ENCODE results near the gene SCTR.
A peak's percentile ranks its signal among the peaks of the same experiment; 100 is the strongest.

SCTR gene

DNA sequence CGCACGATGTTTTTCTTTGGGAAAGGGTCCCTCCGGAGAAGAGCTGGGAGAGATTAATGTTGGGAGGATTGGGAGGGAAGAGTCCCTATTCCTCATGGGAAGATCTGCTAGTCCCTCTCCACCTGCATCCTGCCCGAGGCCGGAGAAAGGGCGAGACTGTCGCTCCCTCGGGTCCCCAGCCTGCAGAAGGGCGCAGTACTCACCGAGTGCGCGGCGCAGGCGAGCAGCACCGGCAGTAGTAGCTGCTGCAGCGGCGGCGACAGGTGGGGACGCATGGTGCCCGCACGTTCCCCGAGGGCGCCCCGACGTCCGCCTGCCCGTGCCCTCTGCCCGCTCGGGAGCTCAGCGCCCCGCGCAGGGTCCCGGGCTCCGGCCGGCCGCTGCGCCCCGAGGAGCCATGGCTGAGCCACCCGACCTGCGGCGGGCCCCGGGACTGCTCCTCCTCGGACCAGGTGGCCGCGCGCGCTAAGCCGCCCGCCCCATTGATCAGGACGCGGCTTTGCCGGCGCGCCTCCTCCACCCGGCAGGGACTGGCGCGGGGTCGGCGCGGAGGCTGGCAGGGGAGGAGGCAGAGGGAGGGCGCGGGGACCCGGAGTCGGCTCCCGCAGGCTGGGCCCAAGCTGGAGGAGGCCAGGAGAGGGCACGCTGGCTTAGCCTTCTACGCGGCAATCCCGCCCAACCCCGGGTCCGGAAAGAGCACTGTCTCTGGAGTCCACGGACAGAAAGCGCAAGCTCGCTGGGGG lies at the start of gene SCTR:
SCTR (minus strand) TSS at position 532 of the 743 bp plus-strand sequence; CDS start at position 275, 257 bp downstream.
- DNase-seq (ENCODE audit: low read depth): no peak

DNA sequence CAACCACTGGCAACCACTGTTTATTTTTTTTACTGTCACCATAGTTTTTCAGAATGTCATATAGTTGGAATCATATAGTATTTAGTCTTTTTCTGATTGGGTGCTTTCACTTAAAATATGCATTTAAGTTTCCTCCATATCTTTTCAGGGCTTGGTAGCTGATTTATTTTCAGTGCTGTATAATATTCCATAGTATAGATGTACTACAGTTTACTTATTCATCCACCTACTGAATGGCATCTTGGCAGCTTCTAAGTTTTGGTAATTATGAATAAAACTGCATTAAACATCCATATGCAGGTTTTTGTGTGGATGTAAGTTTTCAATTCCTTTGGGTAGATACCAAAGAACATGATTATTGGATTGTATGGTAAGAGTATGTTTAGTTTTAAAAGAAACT lies 43.0 kb upstream of the SCTR start:
- no peak for DNase-seq (ENCODE audit: low read depth)

- DNase-seq (ENCODE audit: low read depth): no peak
Observed at GRCh38 chr2:119565481-119565880, 41.2 kb upstream of the SCTR start.

DNA sequence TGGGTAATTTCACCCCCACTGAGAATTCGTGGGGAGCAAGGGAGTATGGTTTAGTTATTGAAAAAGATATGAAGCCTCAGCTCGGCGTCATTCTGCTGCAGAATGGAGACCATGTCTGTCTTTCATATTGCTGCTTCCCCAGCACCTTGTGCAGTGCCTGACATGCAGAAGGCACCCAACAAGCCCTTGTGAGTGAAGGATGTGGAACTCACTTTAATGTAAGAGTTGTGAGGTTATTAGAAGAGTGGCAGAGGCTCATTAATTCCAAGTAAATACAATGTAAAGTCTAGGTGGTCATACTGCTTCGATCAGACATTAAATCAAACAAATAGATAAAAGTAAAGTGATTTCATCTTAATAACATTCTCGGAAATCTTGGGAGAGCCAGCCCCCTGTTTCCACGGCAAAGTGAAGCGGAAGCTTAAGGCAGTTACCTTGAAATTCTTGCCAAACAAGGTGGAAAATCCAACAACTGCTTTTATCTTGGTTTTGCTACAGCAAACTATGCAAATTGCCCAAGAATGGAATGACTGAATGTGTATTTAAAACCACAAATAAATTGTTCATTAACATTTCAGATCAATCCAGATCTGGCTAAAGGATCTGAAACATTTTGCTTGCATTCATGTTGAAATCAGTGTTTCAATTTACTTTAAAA lies 29.5 kb upstream of the SCTR start:
- DNase-seq (ENCODE audit: low read depth): no peak

GRCh38 chr2:119552902-119553301 lies 28.6 kb upstream of the SCTR start:
- DNase-seq (ENCODE audit: low read depth): no peak

DNA sequence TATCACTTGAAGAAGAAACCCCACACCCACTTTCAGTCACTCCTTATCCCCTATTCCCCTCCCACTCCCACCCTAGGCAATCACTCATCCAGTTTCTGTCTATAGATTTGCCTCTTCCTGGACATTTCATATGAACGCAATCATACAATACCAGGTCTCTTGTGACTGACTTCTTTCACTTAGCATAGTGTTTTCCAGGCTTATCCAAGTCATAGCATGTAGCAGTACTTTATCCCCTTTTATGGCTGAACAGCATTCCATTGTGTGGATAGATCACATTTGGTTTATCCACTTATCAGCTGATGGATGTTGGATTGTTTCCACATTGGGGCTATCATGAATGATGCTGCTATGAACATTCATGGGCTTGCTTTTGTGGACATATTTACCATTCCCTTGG lies 26.6 kb upstream of the SCTR start:
- DNase-seq (ENCODE audit: low read depth): no peak

DNA sequence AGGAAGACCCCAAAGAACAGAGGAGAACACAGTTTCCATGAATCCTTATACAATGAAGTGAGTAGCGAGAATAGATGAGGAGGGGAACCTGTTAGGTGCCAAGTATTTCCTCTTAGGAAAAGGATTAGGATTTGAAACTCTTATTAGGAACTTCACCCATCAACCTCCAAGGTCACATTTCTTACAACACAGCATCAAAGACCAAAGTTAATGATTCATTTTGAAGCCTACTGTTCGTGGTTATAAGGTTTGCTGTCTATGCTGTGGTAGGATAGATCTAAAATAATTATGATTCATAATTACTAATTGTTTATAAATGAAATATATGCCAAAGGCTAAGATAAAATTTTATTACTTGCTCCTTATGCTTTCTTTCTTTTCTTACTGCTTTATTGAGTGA lies 26.1 kb upstream of the SCTR start:
- no peak for DNase-seq (ENCODE audit: low read depth)

DNA sequence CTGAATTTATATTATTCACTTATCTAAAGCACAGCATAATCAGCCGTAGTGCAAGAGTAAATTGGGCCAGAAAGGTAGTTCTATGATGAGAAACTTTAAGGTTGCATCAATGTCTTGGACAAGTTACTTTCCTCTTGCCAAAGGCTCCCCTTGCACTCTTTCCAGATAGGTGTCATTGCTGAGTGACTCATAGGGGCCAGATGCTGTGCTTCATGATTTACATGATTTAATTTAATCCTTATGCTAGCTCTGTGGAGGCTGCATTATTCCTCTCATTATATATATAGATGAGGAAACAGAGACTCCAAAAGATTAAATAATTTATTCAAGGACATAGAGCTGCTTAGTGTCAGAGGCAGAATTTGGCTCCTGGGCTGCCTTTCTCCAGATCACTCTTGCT lies 25.0 kb upstream of the SCTR start:
- DNase-seq (ENCODE audit: low read depth): no peak

- DNase-seq (ENCODE audit: low read depth): no peak
Observed at GRCh38 chr2:119548516-119549120, 24.3 kb upstream of the SCTR start.

DNA sequence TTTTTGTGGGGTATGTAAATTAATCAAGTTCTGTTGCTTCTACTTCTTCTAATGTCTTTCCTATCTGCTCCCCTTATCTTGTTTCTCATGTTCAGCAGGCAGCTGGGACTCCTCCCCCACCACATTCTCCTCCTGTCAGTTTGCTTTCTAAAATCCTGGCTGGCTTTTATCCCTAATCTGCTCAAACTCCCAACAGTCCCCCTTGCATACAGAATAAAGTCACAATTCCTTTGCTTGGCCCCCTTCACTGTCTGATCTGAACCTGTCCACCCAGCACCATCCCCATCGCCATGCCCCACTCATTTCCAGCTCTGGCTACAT lies 22.1 kb upstream of the SCTR start:
- DNase-seq (ENCODE audit: low read depth): no peak

DNA sequence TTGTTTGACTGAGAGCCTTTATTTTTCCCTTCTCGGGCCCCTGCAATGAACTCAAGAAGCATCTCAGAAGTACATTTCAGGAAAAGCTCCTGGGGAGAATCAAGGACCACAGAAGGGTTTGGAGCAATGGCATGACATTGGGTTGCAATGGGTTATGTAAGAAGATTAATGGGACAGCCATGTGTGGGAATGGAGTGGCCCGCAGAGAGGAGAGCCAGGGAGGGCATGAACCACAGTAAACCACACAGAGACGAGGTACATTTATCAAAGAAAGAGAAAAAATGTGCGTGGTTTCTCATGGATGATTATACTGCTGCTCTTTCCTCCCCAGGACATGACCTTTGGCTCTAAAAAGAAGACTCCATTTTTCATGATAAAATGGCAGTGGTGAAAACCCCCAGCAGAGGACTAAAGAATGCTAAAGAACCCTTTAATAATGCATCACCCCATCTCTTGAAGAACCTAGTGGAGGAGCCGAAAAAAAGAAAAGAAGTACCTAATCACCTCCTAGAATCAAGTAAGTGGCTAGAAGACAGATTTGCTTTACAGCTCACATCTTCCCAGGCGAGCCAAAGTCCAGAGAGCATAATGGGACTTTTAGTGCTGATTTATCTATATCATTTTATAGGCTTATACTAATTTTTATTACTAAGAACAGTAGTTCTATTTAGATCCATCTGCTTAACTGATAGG lies 21.6 kb upstream of the SCTR start:
- no peak for DNase-seq (ENCODE audit: low read depth)

DNA sequence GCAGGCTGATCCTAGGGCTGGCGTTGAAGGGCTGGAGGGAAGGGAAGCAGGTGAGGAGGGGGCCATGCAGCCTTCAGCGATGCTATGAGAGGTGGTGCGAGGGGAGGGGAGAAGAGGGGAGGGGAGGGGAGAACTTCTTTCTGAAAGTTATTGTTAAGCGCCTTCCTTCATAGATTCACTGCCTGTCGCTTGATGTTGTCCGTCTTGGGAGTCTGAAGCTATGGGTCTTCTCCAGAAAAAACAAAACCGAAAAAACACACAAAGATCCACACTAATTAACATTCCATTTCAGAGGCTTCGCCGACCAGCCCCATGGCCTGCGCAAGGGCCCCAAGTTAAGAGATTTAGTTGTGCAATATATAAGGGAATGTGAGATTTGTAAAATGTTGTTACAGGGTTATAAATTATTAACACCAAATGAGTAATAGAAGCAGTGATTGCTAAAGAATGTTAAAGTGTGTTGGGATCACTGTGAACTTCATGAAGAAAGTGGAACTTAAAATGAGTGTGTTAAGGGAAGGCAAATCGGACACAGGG lies 20.7 kb upstream of the SCTR start:
- no peak for DNase-seq (ENCODE audit: low read depth)

DNA sequence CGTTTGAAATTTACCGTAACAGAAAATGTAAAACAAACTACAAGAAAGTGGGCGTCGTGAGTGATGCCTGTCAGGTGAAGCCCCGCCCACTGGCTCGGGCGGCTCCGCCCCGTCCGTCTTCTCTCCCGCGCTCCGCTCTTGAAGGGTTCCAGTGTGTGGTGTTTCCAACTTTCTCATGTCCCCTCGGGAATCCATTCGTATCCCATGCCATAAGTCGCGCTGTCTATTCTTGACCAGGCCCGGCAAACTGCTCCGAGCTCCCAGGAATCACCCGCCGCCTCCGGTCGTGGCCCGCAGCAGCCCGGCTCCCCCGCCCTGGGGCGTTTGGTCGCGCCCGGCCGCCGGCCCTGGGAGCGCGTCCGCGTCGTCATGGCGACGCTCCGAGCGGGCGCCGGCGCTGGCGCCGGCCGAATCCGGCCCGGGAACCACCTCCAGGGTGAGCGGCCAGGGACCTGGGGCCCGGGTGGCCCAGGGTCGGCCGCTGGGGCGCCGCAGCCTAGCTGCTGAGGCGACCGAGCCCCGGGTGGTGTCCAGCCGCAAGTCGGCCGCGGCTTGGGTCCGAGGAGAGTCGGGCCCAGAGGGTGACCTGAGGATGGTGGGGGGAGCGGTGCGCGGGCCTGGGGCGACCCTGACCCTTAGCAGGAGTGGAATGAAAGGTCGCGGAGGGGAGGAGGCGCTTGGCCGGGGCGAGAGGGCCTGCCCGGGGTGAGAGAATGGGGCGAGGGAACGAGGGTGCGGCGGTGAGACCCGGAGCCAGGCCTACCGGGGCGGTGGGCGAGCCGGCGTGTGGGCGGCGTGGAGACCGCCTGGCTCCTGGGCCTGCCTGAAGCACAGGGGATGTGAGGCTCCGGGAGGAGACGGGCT lies 20.0 kb upstream of the SCTR start, which contains the start of gene CFAP221:
CFAP221 (plus strand) TSS at position 375 of the 864 bp plus-strand sequence. CDS start 1,683 bp downstream, outside the sequence.
- peak; percentile 7 for DNase-seq (ENCODE audit: low read depth)

GRCh38 chr2:119541476-119541875 lies 17.2 kb upstream of the SCTR start:
- DNase-seq (ENCODE audit: low read depth): no peak

- DNase-seq (ENCODE audit: low read depth): no peak
Observed at GRCh38 chr2:119537792-119538191, 13.5 kb upstream of the SCTR start.

DNA sequence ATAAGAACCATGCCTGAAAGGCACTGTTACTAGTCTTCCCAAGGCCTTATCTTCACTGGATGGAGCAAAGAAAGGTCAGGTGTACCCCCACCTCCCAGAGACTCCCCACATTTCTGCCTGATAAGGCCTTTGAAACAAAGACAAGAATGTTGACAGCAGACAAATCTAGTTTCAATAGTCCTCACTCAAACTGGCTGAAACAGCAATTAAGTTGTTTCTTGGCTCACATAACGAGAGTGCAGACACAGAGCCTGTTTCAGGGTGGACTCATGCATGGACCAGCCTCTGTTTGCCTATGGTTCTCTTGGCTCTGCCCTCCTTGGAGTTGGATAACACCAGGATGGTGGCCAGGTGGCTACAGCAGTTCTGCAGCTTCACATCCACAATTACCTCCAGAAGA lies 12.4 kb upstream of the SCTR start:
- DNase-seq (ENCODE audit: low read depth): no peak

GRCh38 chr2:119536211-119536610 lies 11.9 kb upstream of the SCTR start:
- DNase-seq (ENCODE audit: low read depth): no peak

DNA sequence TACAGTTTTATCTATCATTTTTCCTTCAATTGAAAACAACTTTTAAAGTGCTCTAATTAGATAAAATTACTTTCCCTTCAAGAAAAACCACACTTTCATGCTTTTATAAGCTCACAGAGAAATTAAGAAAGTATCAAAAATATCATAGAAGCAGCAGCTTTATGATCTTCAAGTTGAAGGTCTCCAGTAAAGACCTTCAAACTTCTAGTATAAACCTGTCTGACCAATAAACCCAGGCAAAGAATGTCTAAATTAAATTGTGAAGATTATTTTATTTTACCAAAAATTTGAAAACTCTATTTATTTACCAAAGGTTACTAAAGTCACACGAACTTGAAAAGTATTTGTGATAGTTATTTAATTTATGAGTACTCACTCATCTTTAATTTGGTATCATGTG lies 9.3 kb upstream of the SCTR start:
- DNase-seq (ENCODE audit: low read depth): no peak

DNA sequence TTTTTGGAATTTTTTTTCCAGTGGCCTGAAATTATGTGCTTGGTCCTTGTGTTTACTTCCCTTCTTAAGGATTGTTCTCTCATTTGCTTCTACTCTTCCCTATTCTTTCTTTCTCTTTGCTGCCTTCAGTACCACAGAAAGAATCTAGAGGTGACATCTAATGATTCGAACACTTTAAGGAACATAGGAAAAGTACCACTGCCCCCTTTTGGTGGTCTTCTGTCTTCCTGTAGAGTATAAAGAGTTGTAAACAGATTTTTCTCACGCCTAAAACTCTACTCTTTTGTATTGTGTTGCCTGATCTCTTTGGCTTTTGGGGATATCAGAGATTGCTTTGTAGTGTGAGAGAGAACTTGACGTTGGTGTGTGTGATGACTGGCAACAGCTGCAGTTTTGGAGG lies 7.0 kb upstream of the SCTR start:
- DNase-seq (ENCODE audit: low read depth): no peak

- DNase-seq (ENCODE audit: low read depth): no peak
Observed at GRCh38 chr2:119527999-119528398, 3.7 kb upstream of the SCTR start.

DNA sequence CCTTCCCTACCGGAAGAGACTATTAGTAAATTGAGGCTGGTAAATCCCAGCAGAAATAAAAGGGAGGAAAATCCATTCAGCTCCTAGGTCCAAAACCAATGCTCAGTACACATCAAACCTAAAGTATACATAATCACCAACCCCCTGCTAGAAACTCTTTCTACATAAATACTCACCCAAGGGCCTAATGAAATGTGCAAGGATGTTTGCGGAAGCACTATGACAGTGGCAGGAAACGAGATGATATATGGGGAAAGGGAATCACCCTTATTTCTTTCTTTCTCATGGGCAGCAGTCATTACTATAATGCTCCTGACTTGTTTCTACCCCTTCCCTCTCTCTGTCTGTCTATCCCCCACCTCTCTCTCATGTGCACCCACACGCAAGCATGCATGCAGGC lies 1.3 kb upstream of the SCTR start:
- no peak for DNase-seq (ENCODE audit: low read depth)
